ENCODE results near the gene TRPM8. TPM values are rescaled to one million over a fixed set of nuclear protein-coding genes. Genes with fewer than 3 reads are reported as not detected.

Gene TRPM8
- total RNA-seq, 2 donors from 2014 or later, result not detected

GRCh38 chr2:233938676-233939370 is 21.6 kb downstream of the TRPM8 start:
- Histone ChIP-seq H3K9me3 (ENCODE audit: control insufficient read depth, low read length) (no peaks in the 10 kb centered on the region), H3K27me3 (ENCODE audit: control insufficient read depth, insufficient read depth, low read length, poor library complexity, severe bottlenecking) (no peaks in the 10 kb centered on the region), H3K36me3 (ENCODE audit: control insufficient read depth, insufficient read depth, low read length) (no peaks in the 10 kb centered on the region), H3K4me1 (ENCODE audit: control insufficient read depth, insufficient read depth, low read length) (no peaks in the 10 kb centered on the region), H3K9ac (ENCODE audit: extremely low read depth, low read length, poor library complexity, severe bottlenecking) (no peak overlapping the region), H3K4me3 (ENCODE audit: low read length) (no peak overlapping the region), H3K27ac (ENCODE audit: low read depth, low read length) (no peak overlapping the region)
- Mint-ChIP-seq H3K27me3 (ENCODE audit: insufficient read depth) (peaks cover 2% of the 10 kb centered on the region), H3K4me1 (no peaks in the 10 kb centered on the region), H3K9me3 (peaks cover 3% of the 10 kb centered on the region), H3K4me3 (peak overlapping the region; percentile 41), H3K27ac (no peak overlapping the region), H3K36me3 (ENCODE audit: low read depth) (no peaks in the 10 kb centered on the region)
- TF ChIP-seq CTCF (conservative IDR thresholded peaks at IDR 0.05), result no peak
- no peak for DNase-seq
- 86 to 90% methylated on average over 23 to 36 of the region's 36 CpGs for WGBS, 2 experiments (ENCODE audit: insufficient coverage in 1 of 2, insufficient read length in 1 of 2)

- Histone ChIP-seq H3K9ac (ENCODE audit: extremely low read depth, low read length, poor library complexity, severe bottlenecking) (no peak overlapping the region), H3K27ac (ENCODE audit: low read depth, low read length) (no peak overlapping the region), H3K4me1 (ENCODE audit: control insufficient read depth, insufficient read depth, low read length) (no peaks in the 10 kb centered on the region), H3K36me3 (ENCODE audit: control insufficient read depth, insufficient read depth, low read length) (no peaks in the 10 kb centered on the region), H3K9me3 (ENCODE audit: control insufficient read depth, low read length) (no peaks in the 10 kb centered on the region), H3K4me3 (ENCODE audit: low read length) (no peak overlapping the region), H3K27me3 (ENCODE audit: control insufficient read depth, insufficient read depth, low read length, poor library complexity, severe bottlenecking) (no peaks in the 10 kb centered on the region)
- peaks cover 2% of the 10 kb centered on the region for H3K27me3 Mint-ChIP-seq (ENCODE audit: insufficient read depth)
- H3K27ac Mint-ChIP-seq, result no peak overlapping the region
- WGBS, 2 experiments (ENCODE audit: insufficient coverage in 1 of 2, insufficient read length in 1 of 2), result 89 to 93% methylated on average over 5 to 12 of the region's 12 CpGs
- no peaks in the 10 kb centered on the region for H3K36me3 Mint-ChIP-seq (ENCODE audit: low read depth)
- peaks cover 8% of the 10 kb centered on the region for H3K9me3 Mint-ChIP-seq
- no peak for TF ChIP-seq CTCF (conservative IDR thresholded peaks at IDR 0.05)
- H3K4me3 Mint-ChIP-seq, result no peak overlapping the region
- no peak for DNase-seq
- no peaks in the 10 kb centered on the region for H3K4me1 Mint-ChIP-seq
These were observed 23.5 kb downstream of the TRPM8 start for GRCh38 chr2:233940376-233941276.

GRCh38 chr2:233942731-233943130 is 25.6 kb downstream of the TRPM8 start:
- no peaks in the 10 kb centered on the region for H3K4me1 Mint-ChIP-seq
- no peak for DNase-seq
- H3K4me3 Mint-ChIP-seq, result no peak overlapping the region
- Histone ChIP-seq H3K9me3 (ENCODE audit: control insufficient read depth, low read length) (no peaks in the 10 kb centered on the region), H3K27ac (ENCODE audit: low read depth, low read length) (no peak overlapping the region), H3K27me3 (ENCODE audit: control insufficient read depth, insufficient read depth, low read length, poor library complexity, severe bottlenecking) (no peaks in the 10 kb centered on the region), H3K36me3 (ENCODE audit: control insufficient read depth, insufficient read depth, low read length) (no peaks in the 10 kb centered on the region), H3K9ac (ENCODE audit: extremely low read depth, low read length, poor library complexity, severe bottlenecking) (no peak overlapping the region), H3K4me1 (ENCODE audit: control insufficient read depth, insufficient read depth, low read length) (no peaks in the 10 kb centered on the region), H3K4me3 (ENCODE audit: low read length) (no peak overlapping the region)
- WGBS, 2 experiments (ENCODE audit: insufficient coverage in 1 of 2, insufficient read length in 1 of 2), result 93 to 100% methylated on average over 2 to 4 of the region's 4 CpGs
- H3K27ac Mint-ChIP-seq, result no peak overlapping the region
- peaks cover 8% of the 10 kb centered on the region for H3K9me3 Mint-ChIP-seq
- H3K36me3 Mint-ChIP-seq (ENCODE audit: low read depth), result no peaks in the 10 kb centered on the region
- TF ChIP-seq CTCF (conservative IDR thresholded peaks at IDR 0.05), result no peak
- H3K27me3 Mint-ChIP-seq (ENCODE audit: insufficient read depth), result peaks cover 2% of the 10 kb centered on the region
